Stimulated activated CD4-positive, alpha-beta T cell treated with anti-CD3 and anti-CD28 coated beads, Interleukin-12 subunit alpha, Interleukin-12 subunit beta, amount 100 ng/mL, for 24 hours (primary cell): Measurements from ENCODE around the gene KLHL3.

ENCODE experiments used
- DNase-seq, 2 experiments: peaks; one replicate each; pipeline ENCODE4 v3.0.0-alpha.2; 2020; ENCODE audit warnings: low read depth in 2 of 2

The KLHL3 gene

GRCh38 chr5:137743031-137743640 lies 7.2 kb upstream of the KLHL3 start:
- peak; percentile 27 to 28 for DNase-seq

GRCh38 chr5:137741718-137742117 lies 5.8 kb upstream of the KLHL3 start:
- no peak for DNase-seq

- DNase-seq, result no peak
Measured at GRCh38 chr5:137739737-137740136, 3.8 kb upstream of the KLHL3 start.

GRCh38 chr5:137738947-137739346 lies 3.1 kb upstream of the KLHL3 start:
- no peak for DNase-seq

GRCh38 chr5:137737349-137738131 lies 1.7 kb upstream of the KLHL3 start:
- DNase-seq, result peak; percentile 11 to 17

- no peak for DNase-seq
Measured at GRCh38 chr5:137736496-137736895, 607 bp upstream of the KLHL3 start.

GRCh38 chr5:137734962-137735554 lies 831 bp downstream of the KLHL3 start:
- DNase-seq, result peak in 1 of 2 experiments; percentile 10

GRCh38 chr5:137734331-137734730 lies 1.6 kb downstream of the KLHL3 start:
- DNase-seq, result no peak

- DNase-seq, result no peak
Measured at GRCh38 chr5:137733922-137734321, 2.0 kb downstream of the KLHL3 start.

GRCh38 chr5:137733006-137733405 lies 2.9 kb downstream of the KLHL3 start:
- DNase-seq, result no peak

GRCh38 chr5:137731176-137731575 lies 4.7 kb downstream of the KLHL3 start:
- no peak for DNase-seq

- no peak for DNase-seq
Measured at GRCh38 chr5:137730336-137730735, 5.6 kb downstream of the KLHL3 start.

GRCh38 chr5:137728048-137728447 lies 7.8 kb downstream of the KLHL3 start:
- DNase-seq, result no peak

- DNase-seq, result no peak
Measured at GRCh38 chr5:137727623-137728022, 8.3 kb downstream of the KLHL3 start.

GRCh38 chr5:137724251-137724650 lies 11.6 kb downstream of the KLHL3 start:
- DNase-seq, result no peak

- no peak for DNase-seq
Measured at GRCh38 chr5:137718611-137719010, 17.3 kb downstream of the KLHL3 start.

GRCh38 chr5:137716337-137716736 lies 19.6 kb downstream of the KLHL3 start:
- no peak for DNase-seq

- DNase-seq, result no peak
Measured at GRCh38 chr5:137715456-137715855, 20.4 kb downstream of the KLHL3 start.

GRCh38 chr5:137714946-137715345 lies 20.9 kb downstream of the KLHL3 start:
- DNase-seq, result no peak

- DNase-seq, result no peak
Measured at GRCh38 chr5:137714494-137714893, 21.4 kb downstream of the KLHL3 start.

- no peak for DNase-seq
Measured at GRCh38 chr5:137712139-137712667, 23.7 kb downstream of the KLHL3 start.

GRCh38 chr5:137710086-137710485 lies 25.8 kb downstream of the KLHL3 start:
- DNase-seq, result no peak
